Keratinocyte (primary cell): ENCODE measurements around the gene SLC27A1. TPM values are rescaled to one million over a fixed set of nuclear protein-coding genes. Genes with fewer than 3 reads are reported as not detected.

Experiments used
- DNase-seq: peaks from one replicate; pipeline ENCODE4 v3.0.0-alpha.2; 2011; ENCODE audit warnings: low read depth, missing footprints, low spot score
- FAIRE-seq: peaks from 2 replicates; lab custom pipeline; 2011; peaks lifted over from hg19 to GRCh38; lab: Jason Lieb, UNC
- H2AFZ ChIP-seq: 2 replicates; pipeline ENCODE4 v1.6.0; 2012; ENCODE audit warnings: low read length, control low read depth, inconsistent platforms; ENCODE audit not compliant: control insufficient read depth
- H3K27ac ChIP-seq: 2 replicates; pipeline ENCODE4 v1.5.1; 2011; ENCODE audit warnings: low read length; ENCODE audit not compliant: control insufficient read depth, insufficient read depth
- H3K27me3 ChIP-seq: 3 replicates; pipeline ENCODE4 v1.6.0; 2011; ENCODE audit warnings: low read length; ENCODE audit not compliant: control insufficient read depth, insufficient read depth; ENCODE audit errors: extremely low read depth
- H3K36me3 ChIP-seq, 2 experiments: 2 replicates in 1 of 2; 3 replicates in 1 of 2; pipeline ENCODE4 v1.5.1; 2011; ENCODE audit warnings: low read length in 2 of 2, mild to moderate bottlenecking in 1 of 2; ENCODE audit not compliant: control insufficient read depth in 2 of 2, insufficient read depth in 2 of 2; ENCODE audit errors: extremely low read depth in 1 of 2
- H3K4me1 ChIP-seq: 3 replicates; pipeline ENCODE4 v1.5.1; 2011; ENCODE audit warnings: low read length; ENCODE audit not compliant: control insufficient read depth, insufficient read depth; ENCODE audit errors: extremely low read depth
- H3K4me2 ChIP-seq: 3 replicates; pipeline ENCODE4 v1.6.0; 2011; ENCODE audit warnings: low read depth, low read length; ENCODE audit not compliant: control insufficient read depth, insufficient read depth; ENCODE audit errors: extremely low read depth
- H3K4me3 ChIP-seq, 3 experiments: fragments of 200-600 bp in 1 of 3; sonication (generic) in 1 of 3; 2 replicates in 2 of 3; 3 replicates in 1 of 3; pipeline ENCODE4 v1.5.1; 2011 to 2016; ENCODE audit warnings: low read length in 3 of 3, mild to moderate bottlenecking in 3 of 3, control low read depth in 2 of 3, inconsistent platforms in 1 of 3, low read depth in 1 of 3, mixed read lengths in 1 of 3, mixed run types in 1 of 3, moderate library complexity in 1 of 3; ENCODE audit not compliant: control insufficient read depth in 2 of 3, insufficient read depth in 2 of 3; ENCODE audit errors: extremely low read depth in 1 of 3
- H3K79me2 ChIP-seq: 2 replicates; pipeline ENCODE4 v1.6.0; 2012; ENCODE audit warnings: low read length; ENCODE audit not compliant: control insufficient read depth, insufficient read depth
- H3K9ac ChIP-seq: 3 replicates; pipeline ENCODE4 v1.6.0; 2011; ENCODE audit warnings: low read length; ENCODE audit not compliant: control insufficient read depth, insufficient read depth; ENCODE audit errors: extremely low read depth
- H3K9me1 ChIP-seq: 3 replicates; pipeline ENCODE4 v1.6.0; 2011; ENCODE audit warnings: low read length; ENCODE audit not compliant: control insufficient read depth, insufficient read depth; ENCODE audit errors: extremely low read depth
- H3K9me3 ChIP-seq: 2 replicates; pipeline ENCODE4 v1.5.1; 2012; ENCODE audit warnings: low read depth, low read length; ENCODE audit not compliant: control insufficient read depth
- H4K20me1 ChIP-seq: 3 replicates; pipeline ENCODE4 v1.6.0; 2011; ENCODE audit warnings: low read length; ENCODE audit not compliant: control insufficient read depth, insufficient read depth; ENCODE audit errors: extremely low read depth
- CTCF ChIP-seq, 3 experiments: IDR thresholded peaks in 1 of 3; conservative IDR thresholded peaks in 1 of 3; optimal IDR thresholded peaks in 1 of 3; 2 replicates in 2 of 3; 3 replicates in 1 of 3; pipeline versions ENCODE3 to v1.5.1; 2011; ENCODE audit warnings: low read length in 3 of 3, mild to moderate bottlenecking in 3 of 3, moderate library complexity in 2 of 3, control low read depth in 1 of 3, inconsistent platforms in 1 of 3; ENCODE audit not compliant: insufficient read depth in 2 of 3; ENCODE audit errors: extremely low read depth in 1 of 3
- EZH2 ChIP-seq: IDR thresholded peaks from one replicate; pipeline ENCODE4 v1.6.1; 2012; ENCODE audit warnings: inconsistent platforms, mild to moderate bottlenecking, low read length, moderate library complexity
- dilution Hi-C: fragments of 300-500 bp; cut with MboI; formaldehyde crosslinking; loops from one replicate; pipeline ENCODE4 v1.7.0; 2020; ENCODE audit warnings: low sequenced_read_pairs; ENCODE audit not compliant: extremely low pct_ligation_motif_present
- polyA plus RNA-seq, 5 experiments: library from polyadenylated mRNA; depleted of rRNA in 3 of 5; stranded (reverse) in 3 of 5; stranded (forward) in 1 of 5; unstranded in 1 of 5; fragments of >200 nt; gene quantifications; 1 replicate in 1 of 5; 2 replicates in 3 of 5; 3 replicates in 1 of 5; pipeline versions ENCODE4 v1.2.1 to v1.2.3, GENCODE V29; 2011 to 2012; ENCODE audit warnings: missing spikeins in 2 of 5, low read depth in 1 of 5, low replicate concordance in 1 of 5

The SLC27A1 gene
- polyA plus RNA-seq, 1 donor (not counting 4 experiments of a cell fraction or from before 2014, with no cell fraction given), result 8.4 TPM

GRCh38 chr19:17429641-17430113 is 40.6 kb upstream of the SLC27A1 start:
- FAIRE-seq, result no peak
- H3K27me3 ChIP-seq, result peaks cover 3% of the 10 kb centered on the region

GRCh38 chr19:17431417-17431816 is 38.9 kb upstream of the SLC27A1 start:
- no peaks in the 10 kb centered on the region for H3K9me3 ChIP-seq
- H3K4me2 ChIP-seq, result no peak overlapping the region
- H3K36me3 ChIP-seq, result no peaks in the 10 kb centered on the region
- DNase-seq (no peak), FAIRE-seq (no peak)
- no peaks in the 10 kb centered on the region for H3K9me1 ChIP-seq
- no peak overlapping the region for H2AFZ ChIP-seq
- no peaks in the 10 kb centered on the region for H3K4me1 ChIP-seq
- dilution Hi-C loops, result no loop called here
- H3K79me2 ChIP-seq, result no peaks in the 10 kb centered on the region
- TF ChIP-seq CTCF (optimal IDR thresholded peaks at IDR 0.05 in 1 of 3, IDR thresholded peaks at IDR 0.05 in 1 of 3, conservative IDR thresholded peaks at IDR 0.05 in 1 of 3; ENCODE audit: extremely low read depth in 1 of 3, insufficient read depth in 2 of 3, low read length in 3 of 3) (no peak), EZH2 (no peak)
- H3K27ac ChIP-seq, result no peak overlapping the region
- H3K4me3 ChIP-seq, result no peak overlapping the region
- no peak overlapping the region for H3K9ac ChIP-seq
- H4K20me1 ChIP-seq, result no peaks in the 10 kb centered on the region
- peaks cover 3% of the 10 kb centered on the region for H3K27me3 ChIP-seq

More at GRCh38 chr19:17429641-17430113, 40.6 kb upstream of the SLC27A1 start:
- no peak for DNase-seq
- Histone ChIP-seq H3K9me3 (no peaks in the 10 kb centered on the region), H3K9ac (no peak overlapping the region), H3K4me3 (no peak overlapping the region), H2AFZ (no peak overlapping the region), H3K4me1 (no peaks in the 10 kb centered on the region), H3K79me2 (no peaks in the 10 kb centered on the region), H3K9me1 (no peaks in the 10 kb centered on the region), H4K20me1 (no peaks in the 10 kb centered on the region), H3K36me3 (no peaks in the 10 kb centered on the region), H3K4me2 (no peak overlapping the region), H3K27ac (no peak overlapping the region)
- no peak for TF ChIP-seq CTCF (optimal IDR thresholded peaks at IDR 0.05 in 1 of 3, IDR thresholded peaks at IDR 0.05 in 1 of 3, conservative IDR thresholded peaks at IDR 0.05 in 1 of 3; ENCODE audit: extremely low read depth in 1 of 3, insufficient read depth in 2 of 3, low read length in 3 of 3)
- TF ChIP-seq EZH2, result no peak
- dilution Hi-C loops, result no loop called here
